ENCODE data around the gene TMEM256. TPM values are rescaled to one million over a fixed set of nuclear protein-coding genes. Genes with fewer than 3 reads are reported as not detected.

TMEM256 gene
- total RNA-seq, 1 donor from 2014 or later, result 45.2 TPM

DNA sequence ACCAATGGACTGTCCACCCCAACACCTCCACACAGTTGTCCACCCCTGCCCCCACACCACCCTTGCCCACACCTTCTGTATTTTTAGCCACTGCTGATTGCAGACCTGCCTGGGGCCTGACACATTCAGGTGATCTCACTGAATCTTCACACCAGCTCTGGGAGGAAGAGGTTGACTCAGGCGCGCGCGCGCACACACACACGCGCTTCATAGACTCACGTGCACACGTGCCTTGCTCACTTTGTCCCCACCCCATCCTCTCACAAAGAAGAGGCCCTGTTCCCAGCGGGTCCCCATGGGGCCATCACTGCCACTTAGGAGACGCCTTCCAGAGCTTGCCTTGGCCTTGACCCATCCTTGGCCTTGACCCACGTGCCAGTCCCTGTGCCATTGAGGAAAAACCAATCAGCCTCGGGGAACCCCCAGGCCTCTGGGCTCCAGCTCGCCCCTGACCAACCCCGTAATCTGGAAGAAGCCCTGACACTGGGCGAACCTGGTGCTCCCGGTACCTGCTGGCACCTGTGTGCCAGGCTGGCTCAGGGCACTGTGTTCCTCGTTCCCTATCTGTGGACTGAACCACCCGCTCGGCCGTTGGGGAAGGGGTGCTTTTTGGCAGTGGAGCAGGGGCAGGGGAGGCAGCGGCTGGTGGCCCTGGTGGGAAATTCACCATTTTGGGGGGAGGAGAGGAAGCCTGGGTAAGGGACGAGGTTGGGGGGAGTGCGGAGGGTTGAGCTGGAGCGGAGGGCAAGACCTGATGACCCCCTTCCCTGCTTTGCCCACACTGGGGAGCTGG is 6.9 kb upstream of the TMEM256 start:
- Histone ChIP-seq H3K27me3 (no peaks in the 10 kb centered on the region), H3K4me3 (no peak overlapping the region), H3K9me3 (no peaks in the 10 kb centered on the region), H3K27ac (no peak overlapping the region), H3K36me3 (no peaks in the 10 kb centered on the region), H3K4me1 (no peaks in the 10 kb centered on the region)
- DNase-seq (no peak), ATAC-seq (no peak)
- intact Hi-C loops (cut with DNase I), result no loop called here
- no peak for TF ChIP-seq CTCF (IDR thresholded peaks at IDR 0.05)

- no peak for ATAC-seq
- Histone ChIP-seq H3K27ac (no peak overlapping the region), H3K9me3 (no peaks in the 10 kb centered on the region), H3K4me3 (no peak overlapping the region), H3K4me1 (no peaks in the 10 kb centered on the region), H3K36me3 (no peaks in the 10 kb centered on the region), H3K27me3 (no peaks in the 10 kb centered on the region)
- TF ChIP-seq CTCF (IDR thresholded peaks at IDR 0.05), result no peak
- intact Hi-C loops (cut with DNase I), result no loop called here
- DNase-seq, result no peak
Observed at GRCh38 chr17:7409716-7410115, 5.8 kb upstream of the TMEM256 start.

- Histone ChIP-seq H3K4me1 (no peaks in the 10 kb centered on the region), H3K4me3 (no peak overlapping the region), H3K27me3 (no peaks in the 10 kb centered on the region), H3K9me3 (no peaks in the 10 kb centered on the region), H3K27ac (no peak overlapping the region), H3K36me3 (no peaks in the 10 kb centered on the region)
- DNase-seq (no peak), ATAC-seq (no peak)
- TF ChIP-seq CTCF (IDR thresholded peaks at IDR 0.05), result no peak
- intact Hi-C loops (cut with DNase I), result no loop called here
Observed at GRCh38 chr17:7408863-7409262, 5.0 kb upstream of the TMEM256 start.

GRCh38 chr17:7408252-7408727 is 4.4 kb upstream of the TMEM256 start:
- Histone ChIP-seq H3K4me3 (no peak overlapping the region), H3K9me3 (no peaks in the 10 kb centered on the region), H3K27me3 (no peaks in the 10 kb centered on the region), H3K4me1 (peaks cover under 1% of the 10 kb centered on the region), H3K27ac (no peak overlapping the region), H3K36me3 (no peaks in the 10 kb centered on the region)
- intact Hi-C loops (cut with DNase I), result no loop called here
- DNase-seq (no peak), ATAC-seq (no peak)
- no peak for TF ChIP-seq CTCF (IDR thresholded peaks at IDR 0.05)

GRCh38 chr17:7407485-7408251 is 3.8 kb upstream of the TMEM256 start, which contains the start of gene NLGN2:
Gene NLGN2 (plus strand): TSS chr17:7407845. CDS start chr17:7408256, 411 bp downstream.
- intact Hi-C loops (cut with DNase I), result no loop called here
- Histone ChIP-seq H3K27ac (no peak within 1 kb of the TSS), H3K9me3 (no peaks in the 10 kb centered on the region), H3K27me3 (no peaks in the 10 kb centered on the region), H3K36me3 (no peaks in the 10 kb centered on the region), H3K4me3 (no peak within 1 kb of the TSS), H3K4me1 (peaks cover 7% of the 10 kb centered on the region)
- no peak for TF ChIP-seq CTCF (IDR thresholded peaks at IDR 0.05)
- DNase-seq (no peak), ATAC-seq (no peak)
